Fibroblast of lung (primary cell): ENCODE results near the gene IL17D. TPM values are rescaled to one million over a fixed set of nuclear protein-coding genes. Genes with fewer than 3 reads are reported as not detected.

Source experiments
- DNase-seq, 2 donors: peaks; one replicate each; pipeline versions ENCODE4 v3.0.0 to v3.0.0-alpha.2; 2010; ENCODE audit warnings: low read depth in 2 of 2
- H2AFZ ChIP-seq: 2 replicates; pipeline ENCODE4 v1.5.1; 2012; ENCODE audit warnings: low read length, control low read depth, inconsistent platforms
- H3K27ac ChIP-seq: 2 replicates; pipeline ENCODE4 v1.5.1; 2011; ENCODE audit warnings: low read length, control low read depth; ENCODE audit not compliant: insufficient read depth
- H3K27me3 ChIP-seq: 2 replicates; pipeline ENCODE4 v1.5.1; 2011; ENCODE audit warnings: mild to moderate bottlenecking, low read length; ENCODE audit not compliant: control insufficient read depth, insufficient read depth
- H3K36me3 ChIP-seq: 2 replicates; pipeline ENCODE4 v1.5.1; 2011; ENCODE audit warnings: low read length; ENCODE audit not compliant: control insufficient read depth, insufficient read depth
- H3K4me1 ChIP-seq: 2 replicates; pipeline ENCODE4 v1.5.1; 2011; ENCODE audit warnings: low read length; ENCODE audit not compliant: control insufficient read depth, insufficient read depth; ENCODE audit errors: extremely low read depth
- H3K4me2 ChIP-seq: 2 replicates; pipeline ENCODE4 v1.5.1; 2011; ENCODE audit warnings: low read length, control low read depth; ENCODE audit not compliant: insufficient read depth; ENCODE audit errors: extremely low read depth
- H3K4me3 ChIP-seq, 4 experiments: fragments of 200-600 bp in 1 of 4; sonication (generic) in 1 of 4; replicated peaks in 1 of 4; 2 replicates each; pipeline ENCODE4 v1.5.1; 2011 to 2016; ENCODE audit warnings: low read length in 4 of 4, low read depth in 3 of 4, mild to moderate bottlenecking in 3 of 4, control low read depth in 2 of 4, inconsistent platforms in 1 of 4, mixed read lengths in 1 of 4; ENCODE audit not compliant: insufficient read depth in 1 of 4; ENCODE audit errors: control extremely low read depth in 1 of 4
- H3K79me2 ChIP-seq: 2 replicates; pipeline ENCODE4 v1.5.1; 2012; ENCODE audit warnings: mild to moderate bottlenecking, low read length, inconsistent platforms; ENCODE audit not compliant: control insufficient read depth, insufficient read depth
- H3K9ac ChIP-seq: 2 replicates; pipeline ENCODE4 v1.5.1; 2011; ENCODE audit warnings: mild to moderate bottlenecking, low read length, control low read depth; ENCODE audit not compliant: insufficient read depth
- H3K9me3 ChIP-seq: 2 replicates; pipeline ENCODE4 v1.5.1; 2012; ENCODE audit warnings: low read depth, low read length; ENCODE audit not compliant: control insufficient read depth, insufficient read depth
- H4K20me1 ChIP-seq: 2 replicates; pipeline ENCODE4 v1.5.1; 2011; ENCODE audit warnings: low read length; ENCODE audit not compliant: control insufficient read depth, insufficient read depth; ENCODE audit errors: extremely low read depth
- EZH2 ChIP-seq: IDR thresholded peaks from 2 replicates; pipeline ENCODE4 v1.5.1; 2012; ENCODE audit warnings: low read length, control low read depth, mild to moderate bottlenecking; ENCODE audit errors: missing control alignments
- polyA plus RNA-seq, 2 donors: library from polyadenylated mRNA; depleted of rRNA in 1 of 2; stranded (reverse) in 1 of 2; unstranded in 1 of 2; fragments of >200 nt; gene quantifications; 2 replicates each; pipeline ENCODE4 v1.2.1, GENCODE V29; 2011 to 2012; ENCODE audit warnings: missing spikeins in 1 of 2
- total RNA-seq: library from RNA; depleted of rRNA; stranded (reverse); fragments of >200 nt; gene quantifications from 2 replicates; pipeline ENCODE4 v1.2.1, GENCODE V29; 2014
- TF ChIP-seq, protein P1 (sequence below), 2 donors: IDR thresholded peaks in 1 of 2; conservative IDR thresholded peaks in 1 of 2; 1 replicate in 1 of 2; 2 replicates in 1 of 2; pipeline ENCODE4 v1.5.1; 2011 to 2012; ENCODE audit warnings: low read length in 2 of 2, control low read depth in 1 of 2, inconsistent platforms in 1 of 2, low read depth in 1 of 2, mild to moderate bottlenecking in 1 of 2

IL17D gene
- total and polyA plus RNA-seq, 2 donors (not counting 1 experiment from before 2014, with no cell fraction given), result 1.2 to 2.3 TPM

DNA sequence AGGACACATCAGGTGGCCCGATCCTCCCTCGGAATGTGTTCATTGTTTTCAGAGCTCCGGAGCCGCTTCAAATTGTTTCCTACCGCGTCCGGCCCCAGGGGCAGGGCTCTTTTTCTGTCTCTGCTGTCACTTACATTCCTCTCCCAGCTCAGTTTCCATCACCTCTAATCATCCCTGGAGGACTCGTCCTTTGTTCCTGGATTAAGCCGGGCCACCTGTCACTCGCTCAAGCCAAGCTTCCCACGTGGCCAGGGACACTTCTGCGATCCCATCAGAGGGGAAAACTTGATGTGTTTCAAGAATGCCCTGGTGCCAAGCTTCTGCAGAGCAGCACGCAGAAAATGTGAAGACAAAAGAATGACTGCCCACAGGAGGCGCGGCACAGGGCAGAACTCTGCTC is 13.5 kb downstream of the IL17D start:
- Histone ChIP-seq H3K4me1 (peaks cover 13% of the 10 kb centered on the region), H3K9ac (no peak overlapping the region), H3K27ac (no peak overlapping the region), H3K79me2 (no peaks in the 10 kb centered on the region), H3K4me2 (no peak overlapping the region), H3K4me3 (no peak overlapping the region), H3K9me3 (no peaks in the 10 kb centered on the region), H3K36me3 (no peaks in the 10 kb centered on the region), H4K20me1 (no peaks in the 10 kb centered on the region), H3K27me3 (no peaks in the 10 kb centered on the region), H2AFZ (no peak overlapping the region)
- TF ChIP-seq, protein P1, sequence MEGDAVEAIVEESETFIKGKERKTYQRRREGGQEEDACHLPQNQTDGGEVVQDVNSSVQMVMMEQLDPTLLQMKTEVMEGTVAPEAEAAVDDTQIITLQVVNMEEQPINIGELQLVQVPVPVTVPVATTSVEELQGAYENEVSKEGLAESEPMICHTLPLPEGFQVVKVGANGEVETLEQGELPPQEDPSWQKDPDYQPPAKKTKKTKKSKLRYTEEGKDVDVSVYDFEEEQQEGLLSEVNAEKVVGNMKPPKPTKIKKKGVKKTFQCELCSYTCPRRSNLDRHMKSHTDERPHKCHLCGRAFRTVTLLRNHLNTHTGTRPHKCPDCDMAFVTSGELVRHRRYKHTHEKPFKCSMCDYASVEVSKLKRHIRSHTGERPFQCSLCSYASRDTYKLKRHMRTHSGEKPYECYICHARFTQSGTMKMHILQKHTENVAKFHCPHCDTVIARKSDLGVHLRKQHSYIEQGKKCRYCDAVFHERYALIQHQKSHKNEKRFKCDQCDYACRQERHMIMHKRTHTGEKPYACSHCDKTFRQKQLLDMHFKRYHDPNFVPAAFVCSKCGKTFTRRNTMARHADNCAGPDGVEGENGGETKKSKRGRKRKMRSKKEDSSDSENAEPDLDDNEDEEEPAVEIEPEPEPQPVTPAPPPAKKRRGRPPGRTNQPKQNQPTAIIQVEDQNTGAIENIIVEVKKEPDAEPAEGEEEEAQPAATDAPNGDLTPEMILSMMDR (conservative IDR thresholded peaks at IDR 0.05 in 1 of 2, IDR thresholded peaks at IDR 0.05 in 1 of 2; ENCODE audit: low read depth in 1 of 2, low read length in 2 of 2), result no peak
- TF ChIP-seq EZH2, result no peak
- no peak for DNase-seq

DNA sequence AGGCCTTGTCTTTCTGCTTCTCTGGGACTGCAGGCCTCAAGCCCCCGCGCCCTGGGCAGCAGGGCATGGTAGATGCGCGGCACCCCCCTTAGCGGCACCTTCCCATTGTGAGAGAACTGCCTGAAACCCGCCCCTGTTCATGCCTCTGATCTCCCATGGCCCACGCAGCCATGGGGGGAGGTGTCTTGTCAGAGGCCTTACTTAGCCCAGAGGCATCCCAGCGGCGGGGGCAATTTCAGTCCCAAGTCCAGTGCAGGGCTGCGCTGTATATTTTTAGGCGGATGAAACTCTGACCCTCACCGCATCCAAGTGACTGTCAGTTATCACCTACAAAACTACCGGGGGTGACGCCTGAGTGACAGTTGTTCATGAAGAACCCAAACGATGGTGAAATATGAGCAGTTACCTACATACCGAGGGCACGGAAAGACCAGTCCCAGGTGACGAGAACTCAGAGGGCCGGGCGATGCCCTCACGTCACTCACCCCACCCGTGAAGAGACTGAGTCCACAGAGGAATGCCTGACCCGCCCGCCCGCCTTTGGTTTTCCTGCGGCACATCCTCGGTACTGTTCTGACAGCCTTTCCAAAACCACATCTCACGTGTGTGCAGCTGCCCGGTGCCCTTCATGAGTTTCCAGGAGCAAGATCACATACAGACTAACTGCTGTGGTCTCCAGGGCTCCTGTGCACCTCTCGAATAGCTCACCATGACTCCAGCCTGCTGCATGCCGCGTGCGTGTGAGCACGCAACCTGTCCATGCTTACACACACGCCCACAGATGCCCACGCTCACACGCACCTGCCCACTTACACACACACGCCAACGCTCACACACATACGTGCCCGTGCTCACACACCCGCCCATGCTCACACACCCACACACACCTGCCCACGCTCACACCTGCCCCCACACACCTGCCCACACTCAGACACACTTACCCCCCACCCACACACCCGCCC is 14.4 kb downstream of the IL17D start:
- Histone ChIP-seq H3K4me2 (no peak overlapping the region), H2AFZ (no peak overlapping the region), H3K79me2 (no peaks in the 10 kb centered on the region), H3K4me3 (no peak overlapping the region), H3K27me3 (no peaks in the 10 kb centered on the region), H4K20me1 (no peaks in the 10 kb centered on the region), H3K9me3 (no peaks in the 10 kb centered on the region), H3K4me1 (peaks cover 13% of the 10 kb centered on the region), H3K9ac (no peak overlapping the region), H3K36me3 (no peaks in the 10 kb centered on the region), H3K27ac (no peak overlapping the region)
- DNase-seq, result no peak
- TF ChIP-seq, protein P1 (conservative IDR thresholded peaks at IDR 0.05 in 1 of 2, IDR thresholded peaks at IDR 0.05 in 1 of 2; ENCODE audit: low read depth in 1 of 2, low read length in 2 of 2), result no peak
- TF ChIP-seq EZH2, result no peak

DNA sequence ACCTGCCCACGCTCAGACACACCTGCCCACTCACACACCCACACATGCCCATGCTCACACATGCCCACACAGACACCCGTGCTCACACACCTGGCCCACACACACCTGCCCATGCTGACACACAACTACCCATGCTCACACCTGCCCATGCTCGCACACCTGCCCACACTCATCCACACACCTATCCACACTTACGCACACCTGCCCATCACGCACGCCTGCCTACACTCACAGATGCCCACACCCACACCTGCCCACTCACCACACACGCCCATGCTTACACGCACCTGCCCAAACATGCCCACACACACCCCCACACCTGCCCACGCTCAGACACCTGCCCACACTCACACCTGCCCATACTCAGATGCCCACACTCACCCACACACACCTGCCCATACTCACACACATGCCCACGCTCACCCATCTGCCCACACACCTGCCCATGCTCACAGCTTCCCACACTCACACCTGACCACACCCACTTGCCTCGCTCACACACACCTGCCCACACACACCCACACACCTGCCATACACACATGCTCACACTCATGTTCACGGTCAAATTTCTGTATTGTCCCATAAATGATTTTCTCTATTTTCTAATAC is 15.6 kb downstream of the IL17D start:
- no peak overlapping the region for H2AFZ ChIP-seq
- H3K4me2 ChIP-seq, result no peak overlapping the region
- H3K27ac ChIP-seq, result no peak overlapping the region
- H3K36me3 ChIP-seq, result no peaks in the 10 kb centered on the region
- H3K4me1 ChIP-seq, result peaks cover 7% of the 10 kb centered on the region
- no peaks in the 10 kb centered on the region for H3K9me3 ChIP-seq
- no peaks in the 10 kb centered on the region for H3K79me2 ChIP-seq
- H3K9ac ChIP-seq, result no peak overlapping the region
- no peak overlapping the region for H3K4me3 ChIP-seq
- TF ChIP-seq, protein P1 (conservative IDR thresholded peaks at IDR 0.05 in 1 of 2, IDR thresholded peaks at IDR 0.05 in 1 of 2; ENCODE audit: low read depth in 1 of 2, low read length in 2 of 2), result no peak
- TF ChIP-seq EZH2, result no peak
- no peaks in the 10 kb centered on the region for H3K27me3 ChIP-seq
- H4K20me1 ChIP-seq, result no peaks in the 10 kb centered on the region
- no peak for DNase-seq
